ENCODE measurements around the gene MED14.

- no peak for TF ChIP-seq RFX5 (IDR thresholded peaks at IDR 0.05; ENCODE audit: low read depth, low read length)
- no peak for TF ChIP-seq POLR2A (IDR thresholded peaks at IDR 0.05; ENCODE audit: low read depth, low read length)
- no peak for TF ChIP-seq MXI1 (IDR thresholded peaks at IDR 0.05; ENCODE audit: borderline replicate concordance, low read depth, low read length)
- TF ChIP-seq, protein P1, sequence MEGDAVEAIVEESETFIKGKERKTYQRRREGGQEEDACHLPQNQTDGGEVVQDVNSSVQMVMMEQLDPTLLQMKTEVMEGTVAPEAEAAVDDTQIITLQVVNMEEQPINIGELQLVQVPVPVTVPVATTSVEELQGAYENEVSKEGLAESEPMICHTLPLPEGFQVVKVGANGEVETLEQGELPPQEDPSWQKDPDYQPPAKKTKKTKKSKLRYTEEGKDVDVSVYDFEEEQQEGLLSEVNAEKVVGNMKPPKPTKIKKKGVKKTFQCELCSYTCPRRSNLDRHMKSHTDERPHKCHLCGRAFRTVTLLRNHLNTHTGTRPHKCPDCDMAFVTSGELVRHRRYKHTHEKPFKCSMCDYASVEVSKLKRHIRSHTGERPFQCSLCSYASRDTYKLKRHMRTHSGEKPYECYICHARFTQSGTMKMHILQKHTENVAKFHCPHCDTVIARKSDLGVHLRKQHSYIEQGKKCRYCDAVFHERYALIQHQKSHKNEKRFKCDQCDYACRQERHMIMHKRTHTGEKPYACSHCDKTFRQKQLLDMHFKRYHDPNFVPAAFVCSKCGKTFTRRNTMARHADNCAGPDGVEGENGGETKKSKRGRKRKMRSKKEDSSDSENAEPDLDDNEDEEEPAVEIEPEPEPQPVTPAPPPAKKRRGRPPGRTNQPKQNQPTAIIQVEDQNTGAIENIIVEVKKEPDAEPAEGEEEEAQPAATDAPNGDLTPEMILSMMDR (conservative IDR thresholded peaks at IDR 0.05; ENCODE audit: low read depth, low read length) = no peak
- no peak for TF ChIP-seq RAD21 (IDR thresholded peaks at IDR 0.05; ENCODE audit: low read length)
- TF ChIP-seq MAFK (IDR thresholded peaks at IDR 0.05; ENCODE audit: low read depth, low read length) = no peak
- no peak for TF ChIP-seq USF2 (IDR thresholded peaks at IDR 0.05; ENCODE audit: low read depth, low read length)
Measured at GRCh38 chrX:40646489-40647306, 88.6 kb downstream of the MED14 start.

All from IMR-90 (cell line).